SK-N-SH treated with all-trans-retinoic acid at 6 μM for 48 hours (cell line): ENCODE measurements around the gene GRIK1.

ENCODE experiments used
- ZFP30 ChIP-seq: fragments of 450-650 bp; formaldehyde crosslinking; IDR thresholded peaks from 2 replicates; pipeline ENCODE4 v1.5.0; 2022; ENCODE audit warnings: mild to moderate bottlenecking, moderate library complexity
- TF ChIP-seq, protein P1 (sequence below): fragments of 250-450 bp; sonication (Bioruptor Pico); IDR thresholded peaks from 2 replicates; pipeline ENCODE4 v1.8.0; 2020; ENCODE audit warnings: mild to moderate bottlenecking, moderate library complexity, borderline replicate concordance

DNA sequence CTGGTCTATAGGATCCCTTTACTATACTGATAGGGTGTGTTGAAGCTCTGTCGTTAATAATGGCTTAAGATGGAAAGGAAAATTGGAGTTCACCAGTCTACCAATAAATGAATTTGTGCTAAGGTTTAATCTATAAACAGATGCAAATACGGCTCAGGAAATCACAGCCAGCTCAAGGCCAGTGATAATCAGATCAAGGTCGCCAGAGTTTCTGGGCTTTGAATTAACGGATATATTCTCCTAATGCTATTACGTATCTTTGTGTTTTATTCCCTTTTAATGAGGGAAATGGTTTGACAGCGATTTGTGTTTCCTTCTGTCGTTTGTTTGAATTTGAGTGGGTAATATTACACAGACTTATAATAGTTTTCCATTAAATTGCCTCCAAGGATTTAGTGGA lies 361.5 kb downstream of the GRIK1 start:
- TF ChIP-seq ZFP30 = no peak
- TF ChIP-seq, protein P1, sequence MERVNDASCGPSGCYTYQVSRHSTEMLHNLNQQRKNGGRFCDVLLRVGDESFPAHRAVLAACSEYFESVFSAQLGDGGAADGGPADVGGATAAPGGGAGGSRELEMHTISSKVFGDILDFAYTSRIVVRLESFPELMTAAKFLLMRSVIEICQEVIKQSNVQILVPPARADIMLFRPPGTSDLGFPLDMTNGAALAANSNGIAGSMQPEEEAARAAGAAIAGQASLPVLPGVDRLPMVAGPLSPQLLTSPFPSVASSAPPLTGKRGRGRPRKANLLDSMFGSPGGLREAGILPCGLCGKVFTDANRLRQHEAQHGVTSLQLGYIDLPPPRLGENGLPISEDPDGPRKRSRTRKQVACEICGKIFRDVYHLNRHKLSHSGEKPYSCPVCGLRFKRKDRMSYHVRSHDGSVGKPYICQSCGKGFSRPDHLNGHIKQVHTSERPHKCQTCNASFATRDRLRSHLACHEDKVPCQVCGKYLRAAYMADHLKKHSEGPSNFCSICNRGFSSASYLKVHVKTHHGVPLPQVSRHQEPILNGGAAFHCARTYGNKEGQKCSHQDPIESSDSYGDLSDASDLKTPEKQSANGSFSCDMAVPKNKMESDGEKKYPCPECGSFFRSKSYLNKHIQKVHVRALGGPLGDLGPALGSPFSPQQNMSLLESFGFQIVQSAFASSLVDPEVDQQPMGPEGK (CRISPR knock-in tag) = no peak
